GM21515 (cell line): ENCODE results near the gene PNLIPRP3.

ENCODE experiments used
- ATAC-seq: cut with Tn5 transposase; IDR thresholded peaks from one replicate; pipeline ENCODE4 v1.9.1; 2021; ENCODE audit not compliant: unreplicated experiment

Gene PNLIPRP3

DNA sequence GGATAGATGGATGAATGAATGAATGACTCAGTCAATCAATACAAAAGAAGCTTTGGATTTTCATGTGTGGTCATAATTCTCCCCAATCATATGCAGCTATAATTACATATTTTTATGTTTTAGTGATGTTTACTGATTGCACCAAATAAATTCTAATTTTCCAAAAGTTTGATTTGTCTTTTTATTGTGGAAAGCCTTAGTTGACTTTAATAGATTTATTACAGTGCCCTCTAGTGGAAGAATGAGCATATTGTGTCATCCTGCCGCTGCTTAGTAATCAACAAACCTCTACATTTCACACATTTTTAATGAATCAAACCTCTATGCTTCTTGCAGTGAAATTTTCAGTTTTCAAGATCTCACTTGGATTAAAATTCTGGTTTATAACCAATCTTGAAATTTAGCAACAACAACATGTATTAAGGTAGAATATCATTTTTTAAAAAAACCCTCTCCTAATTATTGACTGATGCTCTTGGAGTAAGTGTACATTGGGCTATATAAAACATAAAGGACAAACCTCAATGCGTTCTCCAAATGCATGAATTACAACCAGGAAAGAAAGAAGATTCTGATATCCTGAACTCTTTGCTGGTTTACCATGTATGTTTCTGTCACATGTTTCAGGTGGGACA is 62.5 kb downstream of the PNLIPRP3 start:
- no peak for ATAC-seq

DNA sequence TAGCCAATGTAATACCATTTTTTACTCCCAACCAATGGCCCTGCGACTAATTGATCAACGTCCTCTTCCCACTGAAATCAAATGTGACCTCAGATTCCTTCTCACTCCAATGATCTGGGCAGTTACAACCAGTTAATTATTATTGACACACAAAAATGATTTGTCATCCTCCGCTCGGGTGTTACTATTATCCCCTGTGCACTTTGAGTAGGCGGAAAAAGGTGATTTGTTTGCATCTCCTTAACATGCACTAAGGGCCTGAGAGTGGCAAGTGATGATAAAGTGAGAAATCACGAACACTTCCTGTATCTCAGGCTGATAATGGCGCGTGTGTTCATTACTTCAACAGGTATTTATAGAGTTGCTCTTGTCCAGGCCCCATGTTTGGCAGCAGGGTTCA is 77.1 kb downstream of the PNLIPRP3 start:
- ATAC-seq: no peak

DNA sequence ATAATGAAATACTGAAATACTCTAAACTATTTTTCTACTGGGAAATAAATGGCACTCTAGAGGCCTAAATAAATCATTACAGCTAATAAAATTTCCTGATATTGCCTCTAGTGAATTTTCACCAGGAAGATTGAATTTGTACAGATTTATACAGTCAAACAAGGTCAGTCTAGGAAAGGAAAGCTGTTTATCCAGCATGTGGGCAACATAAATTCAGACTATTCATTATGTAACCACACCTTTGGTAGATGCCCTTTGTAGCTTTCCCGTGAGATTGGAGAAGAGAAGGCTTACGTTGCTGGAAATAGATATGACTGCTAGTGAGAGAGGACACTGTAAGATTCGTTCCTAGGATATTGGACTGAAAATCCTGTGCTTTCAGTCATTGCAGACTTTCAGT is 82.9 kb downstream of the PNLIPRP3 start:
- no peak for ATAC-seq

DNA sequence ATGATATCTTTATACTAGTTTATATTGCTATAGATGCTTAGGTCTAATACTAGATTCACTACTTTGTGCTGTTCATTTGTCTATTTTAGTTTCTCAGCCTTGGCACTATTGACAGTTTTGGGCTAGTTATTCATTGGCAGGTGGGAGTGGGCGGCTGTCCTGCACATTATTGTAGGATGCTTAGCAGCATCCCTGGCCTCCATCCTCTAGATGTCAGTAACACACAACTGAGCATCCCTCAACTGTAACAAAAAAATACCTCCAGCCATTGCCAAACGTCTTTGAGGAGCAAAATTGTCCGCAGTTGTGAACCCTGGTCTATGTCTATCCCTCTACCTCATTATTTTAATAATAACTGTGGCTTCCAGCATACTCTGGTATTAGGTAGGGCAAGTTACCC is 83.7 kb downstream of the PNLIPRP3 start:
- ATAC-seq: no peak

DNA sequence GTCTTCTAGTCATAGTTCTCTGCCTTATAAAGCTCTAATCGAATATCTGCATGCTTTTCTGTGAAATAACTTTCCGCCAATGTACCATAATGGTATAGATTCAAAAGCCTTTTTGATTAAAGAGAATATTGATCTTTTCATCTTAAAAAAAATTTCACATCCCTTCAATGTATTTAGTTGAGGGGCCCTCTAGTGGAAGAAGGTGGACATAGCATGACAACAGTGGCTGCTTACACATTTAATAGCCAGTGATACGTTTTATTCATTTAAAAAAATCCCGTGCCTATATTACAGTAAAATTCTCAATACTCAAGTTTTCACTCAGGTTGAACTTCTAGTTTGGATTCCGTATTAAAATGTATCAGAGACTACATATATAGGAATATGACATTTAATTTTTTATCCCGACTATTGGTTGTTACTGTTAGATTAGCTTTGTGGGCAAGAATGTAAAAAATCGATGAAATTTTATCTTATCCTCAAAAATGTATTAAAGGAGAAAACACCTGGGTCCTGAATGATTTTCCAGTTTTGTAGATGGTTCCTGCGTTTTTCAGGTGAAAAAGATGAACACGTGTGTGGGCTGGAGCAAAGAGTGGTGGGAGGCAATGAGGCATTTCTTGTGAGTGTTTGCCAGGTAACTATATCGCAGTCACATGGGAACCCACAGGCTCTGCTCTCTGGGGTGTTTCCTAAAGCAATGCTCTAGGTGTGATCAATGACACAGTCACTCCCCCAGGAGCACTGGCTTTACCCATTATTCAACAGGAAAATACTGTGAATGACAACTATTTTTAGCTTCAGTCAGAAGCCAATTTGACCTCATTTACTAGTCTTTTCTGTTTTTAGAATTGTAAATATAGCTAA is 94.0 kb downstream of the PNLIPRP3 start:
- peak; percentile 84 for ATAC-seq

DNA sequence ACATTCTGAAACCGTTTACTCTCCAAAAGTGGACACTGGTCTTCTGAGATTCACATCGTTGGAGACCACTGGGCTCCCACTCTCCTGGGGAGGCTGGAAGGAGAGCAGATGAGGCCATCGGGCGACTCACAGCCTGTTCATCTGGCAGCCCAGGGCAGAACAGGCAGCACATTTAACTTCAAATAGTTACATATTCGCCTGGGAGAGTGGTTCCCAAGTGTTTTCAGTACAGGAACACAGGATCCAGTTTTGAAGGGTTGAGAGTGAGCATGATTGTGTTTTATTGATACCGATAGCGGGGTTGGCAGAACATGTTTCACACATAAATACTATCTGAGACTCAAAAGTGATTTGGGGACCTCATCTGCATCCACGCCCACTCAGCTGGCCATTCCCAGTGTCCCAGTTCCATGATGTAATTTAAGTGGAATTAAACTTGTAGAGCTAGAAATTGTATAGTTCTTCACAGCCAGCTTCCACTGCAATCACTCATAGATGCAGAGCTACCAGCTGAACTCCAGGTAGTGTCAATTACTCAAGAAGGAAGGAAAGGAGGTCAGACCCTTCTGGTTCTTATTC is 95.2 kb downstream of the PNLIPRP3 start:
- no peak for ATAC-seq

DNA sequence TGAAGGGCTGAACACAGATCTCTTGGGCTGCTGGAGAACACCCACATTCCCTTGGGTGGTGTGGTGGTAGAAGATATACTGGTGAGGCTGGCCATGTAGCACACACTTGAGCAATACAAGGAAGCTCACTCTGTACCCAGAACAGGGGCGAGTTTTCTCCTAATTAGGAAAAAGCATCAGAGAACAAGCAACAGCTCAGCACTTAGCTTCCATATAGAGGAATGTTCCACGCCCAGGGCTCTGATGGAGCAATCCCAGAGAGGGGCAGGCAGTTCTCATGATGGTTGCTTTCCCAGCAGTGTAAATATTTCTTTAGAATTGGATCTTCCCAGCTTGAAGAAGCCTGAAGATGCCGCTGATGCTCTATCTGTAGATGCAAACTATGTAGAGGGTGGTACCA is 97.1 kb downstream of the PNLIPRP3 start:
- ATAC-seq: no peak

DNA sequence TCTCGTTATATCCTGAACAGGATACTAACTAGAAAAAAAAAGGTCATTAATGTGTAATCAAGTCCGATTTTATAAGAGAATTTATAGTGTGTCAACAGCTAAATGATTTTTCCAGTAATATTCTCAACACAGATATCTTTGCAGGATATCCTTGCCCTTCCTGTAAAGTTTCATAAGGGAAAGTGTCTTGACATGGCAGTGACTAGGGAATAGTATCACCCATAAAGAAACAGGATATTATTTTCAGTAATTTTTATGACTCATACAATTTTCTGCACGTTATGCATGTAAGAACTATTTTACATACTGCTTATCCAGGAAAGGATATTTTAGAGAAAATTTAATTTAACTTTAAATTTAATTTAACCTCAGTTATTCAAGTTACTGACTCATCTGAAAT is 98.6 kb downstream of the PNLIPRP3 start:
- no peak for ATAC-seq
